HG03520 (cell line): Measurements from ENCODE around the gene RPS17.

Source experiments
- ATAC-seq: cut with Tn5 transposase; IDR thresholded peaks from one replicate; pipeline ENCODE4 v1.9.1; 2021; ENCODE audit warnings: mild to moderate bottlenecking, moderate library complexity; ENCODE audit not compliant: unreplicated experiment

Gene RPS17

GRCh38 chr15:82540055-82540983 lies at the start of gene RPS17:
Gene RPS17 (minus strand): TSS chr15:82540457. CDS start chr15:82540428, 29 bp downstream.
- peak; percentile 87 for ATAC-seq

GRCh38 chr15:82587805-82588204 lies 47.5 kb upstream of the RPS17 start:
- no peak for ATAC-seq

- no peak for ATAC-seq
Measured at GRCh38 chr15:82585072-82585471, 44.8 kb upstream of the RPS17 start.

- ATAC-seq, result no peak
Measured at GRCh38 chr15:82580713-82581112, 40.5 kb upstream of the RPS17 start.

- ATAC-seq, result no peak
Measured at GRCh38 chr15:82575335-82575734, 35.1 kb upstream of the RPS17 start.

GRCh38 chr15:82572986-82573385 lies 32.7 kb upstream of the RPS17 start:
- no peak for ATAC-seq

- no peak for ATAC-seq
Measured at GRCh38 chr15:82572311-82572710, 32.1 kb upstream of the RPS17 start.

- ATAC-seq, result no peak
Measured at GRCh38 chr15:82571722-82572222, 31.5 kb upstream of the RPS17 start.

GRCh38 chr15:82570721-82571508 lies 30.7 kb upstream of the RPS17 start:
- ATAC-seq, result no peak

GRCh38 chr15:82569834-82570233 lies 29.6 kb upstream of the RPS17 start:
- ATAC-seq, result no peak

GRCh38 chr15:82568986-82569385 lies 28.7 kb upstream of the RPS17 start:
- ATAC-seq, result no peak

GRCh38 chr15:82567661-82568060 lies 27.4 kb upstream of the RPS17 start:
- ATAC-seq, result no peak

- ATAC-seq, result no peak
Measured at GRCh38 chr15:82566690-82567089, 26.4 kb upstream of the RPS17 start.

GRCh38 chr15:82558502-82558901 lies 18.2 kb upstream of the RPS17 start:
- no peak for ATAC-seq

GRCh38 chr15:82556315-82557035 lies 16.2 kb upstream of the RPS17 start:
- ATAC-seq, result no peak

- no peak for ATAC-seq
Measured at GRCh38 chr15:82554849-82555248, 14.6 kb upstream of the RPS17 start.

- ATAC-seq, result no peak
Measured at GRCh38 chr15:82554351-82554750, 14.1 kb upstream of the RPS17 start.

- ATAC-seq, result no peak
Measured at GRCh38 chr15:82553846-82554245, 13.6 kb upstream of the RPS17 start.

GRCh38 chr15:82552861-82553260 lies 12.6 kb upstream of the RPS17 start:
- no peak for ATAC-seq

- no peak for ATAC-seq
Measured at GRCh38 chr15:82551646-82552247, 11.5 kb upstream of the RPS17 start.
